Fibroblast of lung (primary cell): ENCODE results near the gene PCSK5. TPM values are rescaled to one million over a fixed set of nuclear protein-coding genes. Genes with fewer than 3 reads are reported as not detected.

Experiments
- DNase-seq, 2 donors: peaks; one replicate each; pipeline versions ENCODE4 v3.0.0 to v3.0.0-alpha.2; 2010; ENCODE audit warnings: low read depth in 2 of 2
- H2AFZ ChIP-seq: 2 replicates; pipeline ENCODE4 v1.5.1; 2012; ENCODE audit warnings: low read length, control low read depth, inconsistent platforms
- H3K27ac ChIP-seq: 2 replicates; pipeline ENCODE4 v1.5.1; 2011; ENCODE audit warnings: low read length, control low read depth; ENCODE audit not compliant: insufficient read depth
- H3K27me3 ChIP-seq: 2 replicates; pipeline ENCODE4 v1.5.1; 2011; ENCODE audit warnings: mild to moderate bottlenecking, low read length; ENCODE audit not compliant: control insufficient read depth, insufficient read depth
- H3K36me3 ChIP-seq: 2 replicates; pipeline ENCODE4 v1.5.1; 2011; ENCODE audit warnings: low read length; ENCODE audit not compliant: control insufficient read depth, insufficient read depth
- H3K4me1 ChIP-seq: 2 replicates; pipeline ENCODE4 v1.5.1; 2011; ENCODE audit warnings: low read length; ENCODE audit not compliant: control insufficient read depth, insufficient read depth; ENCODE audit errors: extremely low read depth
- H3K4me2 ChIP-seq: 2 replicates; pipeline ENCODE4 v1.5.1; 2011; ENCODE audit warnings: low read length, control low read depth; ENCODE audit not compliant: insufficient read depth; ENCODE audit errors: extremely low read depth
- H3K4me3 ChIP-seq, 4 experiments: fragments of 200-600 bp in 1 of 4; sonication (generic) in 1 of 4; replicated peaks in 1 of 4; 2 replicates each; pipeline ENCODE4 v1.5.1; 2011 to 2016; ENCODE audit warnings: low read length in 4 of 4, low read depth in 3 of 4, mild to moderate bottlenecking in 3 of 4, control low read depth in 2 of 4, inconsistent platforms in 1 of 4, mixed read lengths in 1 of 4; ENCODE audit not compliant: insufficient read depth in 1 of 4; ENCODE audit errors: control extremely low read depth in 1 of 4
- H3K79me2 ChIP-seq: 2 replicates; pipeline ENCODE4 v1.5.1; 2012; ENCODE audit warnings: mild to moderate bottlenecking, low read length, inconsistent platforms; ENCODE audit not compliant: control insufficient read depth, insufficient read depth
- H3K9ac ChIP-seq: 2 replicates; pipeline ENCODE4 v1.5.1; 2011; ENCODE audit warnings: mild to moderate bottlenecking, low read length, control low read depth; ENCODE audit not compliant: insufficient read depth
- H3K9me3 ChIP-seq: 2 replicates; pipeline ENCODE4 v1.5.1; 2012; ENCODE audit warnings: low read depth, low read length; ENCODE audit not compliant: control insufficient read depth, insufficient read depth
- H4K20me1 ChIP-seq: 2 replicates; pipeline ENCODE4 v1.5.1; 2011; ENCODE audit warnings: low read length; ENCODE audit not compliant: control insufficient read depth, insufficient read depth; ENCODE audit errors: extremely low read depth
- CTCF ChIP-seq, 2 donors: IDR thresholded peaks in 1 of 2; conservative IDR thresholded peaks in 1 of 2; 1 replicate in 1 of 2; 2 replicates in 1 of 2; pipeline ENCODE4 v1.5.1; 2011 to 2012; ENCODE audit warnings: low read length in 2 of 2, control low read depth in 1 of 2, inconsistent platforms in 1 of 2, low read depth in 1 of 2, mild to moderate bottlenecking in 1 of 2
- EZH2 ChIP-seq: IDR thresholded peaks from 2 replicates; pipeline ENCODE4 v1.5.1; 2012; ENCODE audit warnings: low read length, control low read depth, mild to moderate bottlenecking; ENCODE audit errors: missing control alignments
- polyA plus RNA-seq, 2 donors: library from polyadenylated mRNA; depleted of rRNA in 1 of 2; stranded (reverse) in 1 of 2; unstranded in 1 of 2; fragments of >200 nt; gene quantifications; 2 replicates each; pipeline ENCODE4 v1.2.1, GENCODE V29; 2011 to 2012; ENCODE audit warnings: missing spikeins in 1 of 2
- total RNA-seq: library from RNA; depleted of rRNA; stranded (reverse); fragments of >200 nt; gene quantifications from 2 replicates; pipeline ENCODE4 v1.2.1, GENCODE V29; 2014

PCSK5 gene
- total and polyA plus RNA-seq, 2 donors (not counting 1 experiment from before 2014, with no cell fraction given) = 3.1 to 4.8 TPM

GRCh38 chr9:76336027-76336426, 445.6 kb downstream of the PCSK5 start:
- no peak overlapping the region for H2AFZ ChIP-seq
- TF ChIP-seq EZH2 (no peak), CTCF (conservative IDR thresholded peaks at IDR 0.05 in 1 of 2, IDR thresholded peaks at IDR 0.05 in 1 of 2; ENCODE audit: low read depth in 1 of 2, low read length in 2 of 2) (no peak)
- no peaks in the 10 kb centered on the region for H3K4me1 ChIP-seq
- H3K9me3 ChIP-seq = no peaks in the 10 kb centered on the region
- no peak overlapping the region for H3K9ac ChIP-seq
- no peak overlapping the region for H3K27ac ChIP-seq
- no peak overlapping the region for H3K4me3 ChIP-seq
- no peak for DNase-seq
- H3K4me2 ChIP-seq = no peak overlapping the region
- no peaks in the 10 kb centered on the region for H3K27me3 ChIP-seq
- H4K20me1 ChIP-seq = no peaks in the 10 kb centered on the region
- no peaks in the 10 kb centered on the region for H3K79me2 ChIP-seq
- H3K36me3 ChIP-seq = no peaks in the 10 kb centered on the region

GRCh38 chr9:76338418-76338817, 447.9 kb downstream of the PCSK5 start:
- no peak for DNase-seq

GRCh38 chr9:76341616-76342015, 451.1 kb downstream of the PCSK5 start:
- Histone ChIP-seq H3K4me1 (no peaks in the 10 kb centered on the region), H3K27ac (no peak overlapping the region), H3K4me2 (no peak overlapping the region), H4K20me1 (no peaks in the 10 kb centered on the region), H3K79me2 (no peaks in the 10 kb centered on the region), H3K9ac (no peak overlapping the region), H3K9me3 (no peaks in the 10 kb centered on the region), H3K36me3 (no peaks in the 10 kb centered on the region), H2AFZ (no peak overlapping the region), H3K27me3 (no peaks in the 10 kb centered on the region), H3K4me3 (no peak overlapping the region)
- TF ChIP-seq CTCF (conservative IDR thresholded peaks at IDR 0.05 in 1 of 2, IDR thresholded peaks at IDR 0.05 in 1 of 2; ENCODE audit: low read depth in 1 of 2, low read length in 2 of 2) (no peak), EZH2 (no peak)
- DNase-seq = no peak

More at GRCh38 chr9:76338418-76338817, 447.9 kb downstream of the PCSK5 start:
- no peaks in the 10 kb centered on the region for H3K9me3 ChIP-seq
- no peaks in the 10 kb centered on the region for H4K20me1 ChIP-seq
- H3K36me3 ChIP-seq = no peaks in the 10 kb centered on the region
- no peaks in the 10 kb centered on the region for H3K4me1 ChIP-seq
- no peak overlapping the region for H3K4me2 ChIP-seq
- no peak overlapping the region for H3K27ac ChIP-seq
- no peaks in the 10 kb centered on the region for H3K79me2 ChIP-seq
- no peak overlapping the region for H3K9ac ChIP-seq
- no peak overlapping the region for H3K4me3 ChIP-seq
- H2AFZ ChIP-seq = no peak overlapping the region
- no peak for TF ChIP-seq EZH2
- H3K27me3 ChIP-seq = no peaks in the 10 kb centered on the region
